Activated CD8-positive, alpha-beta T cell treated with anti-CD3 and anti-CD28 coated beads, Interleukin-2, amount 10 ng/mL, durations not matched to agents 7 days and 5 days (primary cell): Measurements from ENCODE around the gene CXCL3. TPM values are rescaled to one million over a fixed set of nuclear protein-coding genes. Genes with fewer than 3 reads are reported as not detected.

Experiments
- ATAC-seq: fragments of 150-1000 bp; cut with Tn5 transposase; one replicate; pipeline ENCODE4 v1.10.0; 2021; ENCODE audit warnings: moderate library complexity
- CTCF ChIA-PET: fragments of 350-600 bp; sonication (Branson Sonifier 250); formaldehyde crosslinking; loops from one replicate; lab custom pipeline; 2021; ENCODE audit warnings: antibody characterized with exemption; lab: Charles Lee
- POLR2A ChIA-PET: fragments of 350-600 bp; sonication (Branson Sonifier 250); formaldehyde crosslinking; loops from one replicate; lab custom pipeline; 2021; ENCODE audit warnings: antibody characterized with exemption; lab: Charles Lee
- DNase-seq: peaks from one replicate; pipeline ENCODE4 v3.0.0-alpha.2; 2020
- H3K27ac Mint-ChIP-seq: one replicate; pipeline ENCODE4 v1.8.0; 2021; ENCODE audit warnings: mild to moderate bottlenecking, mixed read lengths
- H3K27me3 Mint-ChIP-seq: one replicate; pipeline ENCODE4 v1.8.0; 2021; ENCODE audit warnings: low read depth, mixed read lengths
- H3K36me3 Mint-ChIP-seq: one replicate; pipeline ENCODE4 v1.8.0; 2021; ENCODE audit warnings: low read depth, mixed read lengths
- H3K4me1 Mint-ChIP-seq: one replicate; pipeline ENCODE4 v1.8.0; 2021; ENCODE audit warnings: low read depth, mixed read lengths
- H3K4me3 Mint-ChIP-seq: one replicate; pipeline ENCODE4 v1.8.0; 2021; ENCODE audit warnings: mild to moderate bottlenecking, mixed read lengths
- H3K9me3 Mint-ChIP-seq: one replicate; pipeline ENCODE4 v1.8.0; 2022; ENCODE audit warnings: mixed read lengths; ENCODE audit not compliant: insufficient read depth
- total RNA-seq, 2 experiments: library from RNA; stranded (reverse); gene quantifications; one replicate each; pipeline ENCODE4 v1.2.3, GENCODE V29; 2021

The CXCL3 gene
- total RNA-seq, 2 experiments from 2014 or later, result not detected

GRCh38 chr4:74009307-74009706, 29.2 kb downstream of the CXCL3 start:
- no peaks in the 10 kb centered on the region for H3K36me3 Mint-ChIP-seq
- no peaks in the 10 kb centered on the region for H3K9me3 Mint-ChIP-seq
- DNase-seq (no peak), ATAC-seq (no peak)
- ChIA-PET POLR2A (interaction anchor here (0.7 kb wide), 1 partner anchor 155 kb away, joined by 3 read pairs; no protein-coding TSS in a partner anchor), CTCF (no interaction called here)
- no peak overlapping the region for H3K4me3 Mint-ChIP-seq
- H3K4me1 Mint-ChIP-seq, result no peaks in the 10 kb centered on the region
- no peaks in the 10 kb centered on the region for H3K27me3 Mint-ChIP-seq
- H3K27ac Mint-ChIP-seq, result no peak overlapping the region

DNA sequence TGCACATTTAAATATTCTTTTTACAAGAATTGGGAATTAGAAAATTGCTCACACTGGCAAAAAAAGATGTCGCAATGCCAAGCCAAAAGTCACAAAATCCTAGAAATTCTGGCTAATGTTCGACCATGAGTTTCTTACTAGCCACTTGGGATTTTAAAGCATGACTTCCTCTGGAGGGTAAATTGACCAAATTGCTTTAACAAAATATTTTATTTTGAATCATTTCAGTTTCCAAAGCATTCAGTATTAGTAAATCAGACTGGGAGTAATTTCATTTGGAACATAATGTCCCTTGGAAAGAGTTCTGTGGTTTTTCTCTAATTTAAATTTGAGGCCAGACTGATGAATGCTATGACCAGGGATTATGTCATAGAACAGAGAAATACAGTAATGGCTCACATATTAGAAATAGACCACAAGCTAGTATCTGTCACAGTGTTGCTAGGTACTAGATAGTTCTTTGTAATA, 32.4 kb downstream of the CXCL3 start:
- H3K27ac Mint-ChIP-seq, result no peak overlapping the region
- no peaks in the 10 kb centered on the region for H3K4me1 Mint-ChIP-seq
- H3K4me3 Mint-ChIP-seq, result no peak overlapping the region
- CTCF ChIA-PET, result no interaction called here
- no peak for DNase-seq
- no peak for ATAC-seq
- POLR2A ChIA-PET, result no interaction called here
- no peaks in the 10 kb centered on the region for H3K9me3 Mint-ChIP-seq
- H3K27me3 Mint-ChIP-seq, result no peaks in the 10 kb centered on the region
- no peaks in the 10 kb centered on the region for H3K36me3 Mint-ChIP-seq

- no peak overlapping the region for H3K27ac Mint-ChIP-seq
- ChIA-PET POLR2A (no interaction called here), CTCF (no interaction called here)
- no peak overlapping the region for H3K4me3 Mint-ChIP-seq
- H3K4me1 Mint-ChIP-seq, result no peaks in the 10 kb centered on the region
- DNase-seq (no peak), ATAC-seq (no peak)
- no peaks in the 10 kb centered on the region for H3K36me3 Mint-ChIP-seq
- no peaks in the 10 kb centered on the region for H3K9me3 Mint-ChIP-seq
- H3K27me3 Mint-ChIP-seq, result no peaks in the 10 kb centered on the region
Observed at GRCh38 chr4:74005528-74005927, 33.0 kb downstream of the CXCL3 start.

GRCh38 chr4:74004668-74005067, 33.8 kb downstream of the CXCL3 start:
- no peak for DNase-seq
- CTCF ChIA-PET, result no interaction called here
- Mint-ChIP-seq H3K36me3 (no peaks in the 10 kb centered on the region), H3K27me3 (no peaks in the 10 kb centered on the region), H3K4me3 (no peak overlapping the region), H3K4me1 (no peaks in the 10 kb centered on the region), H3K9me3 (no peaks in the 10 kb centered on the region), H3K27ac (no peak overlapping the region)
- no peak for ATAC-seq
- POLR2A ChIA-PET, result no interaction called here

DNA sequence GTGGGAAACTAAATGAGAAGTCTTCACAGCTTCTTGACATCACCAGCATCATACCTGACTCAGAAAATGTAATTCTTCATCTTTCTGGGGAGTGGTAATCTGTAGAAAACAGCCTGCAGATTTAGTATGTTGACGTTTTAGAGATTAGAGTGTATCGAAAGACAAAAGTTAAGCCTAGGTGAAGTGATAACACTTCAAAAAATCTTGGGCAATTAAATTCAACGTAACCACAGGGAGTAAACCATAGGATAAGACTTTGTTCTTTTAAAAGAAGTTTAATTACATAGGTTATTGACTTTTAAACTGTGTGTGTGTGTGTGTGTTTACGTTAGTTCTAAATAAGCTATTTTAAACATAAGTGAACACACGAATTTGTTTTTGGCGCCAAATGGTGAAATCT, 38.2 kb downstream of the CXCL3 start:
- DNase-seq (no peak), ATAC-seq (no peak)
- peaks cover 1% of the 10 kb centered on the region for H3K4me1 Mint-ChIP-seq
- no peaks in the 10 kb centered on the region for H3K9me3 Mint-ChIP-seq
- H3K4me3 Mint-ChIP-seq, result no peak overlapping the region
- POLR2A ChIA-PET, result no interaction called here
- H3K27me3 Mint-ChIP-seq, result peaks cover 9% of the 10 kb centered on the region
- CTCF ChIA-PET, result no interaction called here
- no peaks in the 10 kb centered on the region for H3K36me3 Mint-ChIP-seq
- no peak overlapping the region for H3K27ac Mint-ChIP-seq

DNA sequence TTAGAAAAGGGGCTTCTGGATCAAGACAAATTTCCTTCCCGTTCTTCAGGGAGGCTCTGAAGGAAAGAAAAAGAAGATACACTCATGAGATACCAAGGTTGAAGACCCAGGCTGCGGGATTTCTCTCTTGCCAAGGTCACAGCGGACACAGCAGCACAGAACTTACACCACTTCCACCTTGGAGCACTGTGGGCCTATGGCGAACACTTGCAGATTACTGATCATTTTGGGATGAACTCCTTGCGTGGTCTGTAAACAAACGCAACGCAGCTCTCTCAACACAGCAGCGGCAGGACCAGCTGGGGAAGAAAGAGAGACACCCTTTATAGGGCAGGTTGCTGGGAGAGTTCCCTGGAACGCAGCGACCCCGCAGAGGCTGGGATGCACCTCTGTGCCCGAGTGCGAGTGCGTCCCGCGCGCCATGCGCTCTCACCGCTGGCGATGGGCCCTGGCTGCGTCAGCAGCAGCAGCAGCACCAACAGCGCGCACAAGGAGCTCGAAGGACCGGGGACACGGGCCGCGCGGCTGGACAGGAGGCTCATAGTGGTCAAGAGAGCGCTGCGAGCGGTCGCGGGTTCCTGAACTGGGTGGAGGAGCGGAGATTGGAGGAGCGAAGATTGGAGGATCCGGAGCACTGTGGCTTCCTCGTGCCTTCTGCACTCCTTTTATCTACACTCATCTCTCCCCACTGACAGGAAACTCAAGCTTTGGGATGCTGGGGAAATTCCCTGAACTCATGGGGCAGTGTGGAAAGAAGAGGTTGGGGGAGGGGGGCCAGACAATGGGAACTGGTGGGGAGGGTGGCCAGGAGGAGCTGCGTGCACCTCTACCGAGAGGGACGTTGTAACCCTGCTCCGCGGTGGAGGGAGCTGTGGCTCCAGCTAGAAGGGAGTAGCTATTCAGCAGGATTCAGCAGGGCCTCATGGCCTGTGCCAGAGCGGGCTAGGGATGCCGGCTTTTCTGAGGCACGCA, 40.2 kb downstream of the CXCL3 start, which contains the start of gene CXCL5:
Gene CXCL5 (minus strand): TSS at position 638 of the 972 bp plus-strand sequence. CDS start 96 bp downstream, at position 542.
- H3K4me1 Mint-ChIP-seq, result peaks cover 1% of the 10 kb centered on the region
- H3K4me3 Mint-ChIP-seq, result no peak within 1 kb of the TSS
- DNase-seq, result no peak
- ChIA-PET POLR2A (no interaction called here), CTCF (interaction anchor here (1.2 kb wide), 1 partner anchor 41 kb away, joined by 3 read pairs; no protein-coding TSS in a partner anchor)
- H3K36me3 Mint-ChIP-seq, result no peaks in the 10 kb centered on the region
- peaks cover 9% of the 10 kb centered on the region for H3K27me3 Mint-ChIP-seq
- no peaks in the 10 kb centered on the region for H3K9me3 Mint-ChIP-seq
- H3K27ac Mint-ChIP-seq, result no peak within 1 kb of the TSS
- ATAC-seq, result no peak

DNA sequence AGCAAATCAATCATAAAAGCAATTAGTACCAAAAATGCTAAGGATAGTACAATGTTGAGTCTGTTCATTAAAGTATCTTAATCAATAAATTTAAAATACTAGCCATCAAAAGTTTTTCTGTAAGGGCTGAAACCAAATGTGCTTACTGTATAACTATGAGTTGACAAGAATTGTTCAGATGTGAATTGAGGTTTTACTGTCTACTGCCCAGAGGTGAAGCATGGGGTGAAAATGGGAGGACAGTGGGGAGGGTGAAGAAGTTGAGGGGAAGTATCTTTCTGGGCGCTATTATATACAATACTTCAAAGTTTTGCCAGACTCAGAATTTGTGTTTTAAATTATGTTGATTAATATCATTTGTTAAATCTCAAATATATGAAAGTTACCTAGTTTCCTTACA, 46.4 kb downstream of the CXCL3 start:
- DNase-seq (no peak), ATAC-seq (no peak)
- no peak overlapping the region for H3K4me3 Mint-ChIP-seq
- no peak overlapping the region for H3K27ac Mint-ChIP-seq
- H3K27me3 Mint-ChIP-seq, result peaks cover 2% of the 10 kb centered on the region
- CTCF ChIA-PET, result no interaction called here
- POLR2A ChIA-PET, result no interaction called here
- H3K36me3 Mint-ChIP-seq, result no peaks in the 10 kb centered on the region
- H3K4me1 Mint-ChIP-seq, result no peaks in the 10 kb centered on the region
- H3K9me3 Mint-ChIP-seq, result no peaks in the 10 kb centered on the region

- CTCF ChIA-PET, result no interaction called here
- H3K27ac Mint-ChIP-seq, result no peak overlapping the region
- H3K9me3 Mint-ChIP-seq, result no peaks in the 10 kb centered on the region
- POLR2A ChIA-PET, result no interaction called here
- H3K36me3 Mint-ChIP-seq, result no peaks in the 10 kb centered on the region
- H3K27me3 Mint-ChIP-seq, result peaks cover 2% of the 10 kb centered on the region
- DNase-seq (no peak), ATAC-seq (no peak)
- no peak overlapping the region for H3K4me3 Mint-ChIP-seq
- no peaks in the 10 kb centered on the region for H3K4me1 Mint-ChIP-seq
Observed at GRCh38 chr4:73991742-73992000, 46.8 kb downstream of the CXCL3 start.

GRCh38 chr4:73990988-73991741, 47.3 kb downstream of the CXCL3 start:
- H3K4me1 Mint-ChIP-seq, result no peaks in the 10 kb centered on the region
- POLR2A ChIA-PET, result no interaction called here
- no peak for ATAC-seq

DNA sequence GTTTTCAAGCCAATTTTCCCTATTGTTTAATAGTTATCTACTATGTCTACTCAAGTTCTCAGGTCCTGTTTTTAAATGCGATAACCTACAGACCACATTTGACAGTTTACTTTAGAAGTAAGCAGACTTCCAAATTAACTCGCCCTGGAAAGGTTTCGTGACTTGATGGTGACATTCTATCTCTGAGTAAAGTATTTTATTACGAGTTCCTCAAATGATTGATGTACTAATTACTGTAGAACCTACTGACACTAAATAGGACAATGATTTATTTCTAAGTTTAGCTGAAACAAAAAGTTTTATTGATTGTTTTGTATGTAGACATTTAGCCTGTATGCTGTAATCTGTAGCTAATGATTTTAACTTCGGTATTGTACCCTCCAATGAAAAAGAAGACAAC, 48.6 kb downstream of the CXCL3 start:
- Mint-ChIP-seq H3K9me3 (no peaks in the 10 kb centered on the region), H3K4me3 (no peak overlapping the region), H3K36me3 (no peaks in the 10 kb centered on the region), H3K27ac (no peak overlapping the region), H3K4me1 (no peaks in the 10 kb centered on the region), H3K27me3 (peaks cover 2% of the 10 kb centered on the region)
- ATAC-seq (no peak), DNase-seq (no peak)
- CTCF ChIA-PET, result no interaction called here
- POLR2A ChIA-PET, result no interaction called here

More at GRCh38 chr4:73990988-73991741, 47.3 kb downstream of the CXCL3 start:
- DNase-seq, result no peak
- no peak overlapping the region for H3K4me3 Mint-ChIP-seq
- no peaks in the 10 kb centered on the region for H3K9me3 Mint-ChIP-seq
- no peak overlapping the region for H3K27ac Mint-ChIP-seq
- H3K27me3 Mint-ChIP-seq, result peaks cover 2% of the 10 kb centered on the region
- CTCF ChIA-PET, result no interaction called here
- no peaks in the 10 kb centered on the region for H3K36me3 Mint-ChIP-seq

DNA sequence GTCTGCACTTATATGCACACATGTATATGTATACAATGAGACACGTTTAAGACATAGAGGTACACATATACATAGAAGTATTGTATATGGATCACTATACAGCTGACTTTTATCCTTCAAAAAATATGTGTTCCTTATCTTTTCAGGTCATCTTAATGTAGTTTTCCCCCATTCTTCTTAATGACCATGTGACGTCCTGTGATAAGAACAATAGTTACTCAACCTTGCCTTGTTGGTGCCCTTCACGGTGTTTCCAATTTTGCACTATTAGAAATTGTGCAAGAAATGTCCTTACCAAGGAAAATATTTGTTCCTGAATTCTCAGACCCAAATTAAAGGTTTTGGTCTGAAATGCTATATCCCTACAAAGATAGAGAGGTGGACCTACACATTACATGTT, 49.5 kb downstream of the CXCL3 start:
- no peaks in the 10 kb centered on the region for H3K4me1 Mint-ChIP-seq
- ATAC-seq, result no peak
- H3K4me3 Mint-ChIP-seq, result no peak overlapping the region
- H3K27me3 Mint-ChIP-seq, result peaks cover 2% of the 10 kb centered on the region
- ChIA-PET CTCF (no interaction called here), POLR2A (no interaction called here)
- no peak overlapping the region for H3K27ac Mint-ChIP-seq
- H3K9me3 Mint-ChIP-seq, result no peaks in the 10 kb centered on the region
- H3K36me3 Mint-ChIP-seq, result no peaks in the 10 kb centered on the region
- DNase-seq, result no peak

- DNase-seq (no peak), ATAC-seq (no peak)
- no peaks in the 10 kb centered on the region for H3K36me3 Mint-ChIP-seq
- H3K9me3 Mint-ChIP-seq, result no peaks in the 10 kb centered on the region
- no peaks in the 10 kb centered on the region for H3K4me1 Mint-ChIP-seq
- H3K27me3 Mint-ChIP-seq, result peaks cover 3% of the 10 kb centered on the region
- CTCF ChIA-PET, result no interaction called here
- POLR2A ChIA-PET, result no interaction called here
- no peak within 1 kb of the TSS for H3K27ac Mint-ChIP-seq
- no peak within 1 kb of the TSS for H3K4me3 Mint-ChIP-seq
Observed at GRCh38 chr4:73988061-73988460, 50.4 kb downstream of the CXCL3 start, which contains the start of gene PPBP. TSS of gene PPBP (minus strand) at chr4:73988190. CDS start at chr4:73988103, 87 bp downstream.
